ENCODE measurements around the gene RNF25. TPM values are rescaled to one million over a fixed set of nuclear protein-coding genes. Genes with fewer than 3 reads are reported as not detected.

RNF25 gene
- total and polyA plus RNA-seq, 2 of the 4 experiments (the other 2 are of a cell fraction) = 56.5 to 78.1 TPM

DNA sequence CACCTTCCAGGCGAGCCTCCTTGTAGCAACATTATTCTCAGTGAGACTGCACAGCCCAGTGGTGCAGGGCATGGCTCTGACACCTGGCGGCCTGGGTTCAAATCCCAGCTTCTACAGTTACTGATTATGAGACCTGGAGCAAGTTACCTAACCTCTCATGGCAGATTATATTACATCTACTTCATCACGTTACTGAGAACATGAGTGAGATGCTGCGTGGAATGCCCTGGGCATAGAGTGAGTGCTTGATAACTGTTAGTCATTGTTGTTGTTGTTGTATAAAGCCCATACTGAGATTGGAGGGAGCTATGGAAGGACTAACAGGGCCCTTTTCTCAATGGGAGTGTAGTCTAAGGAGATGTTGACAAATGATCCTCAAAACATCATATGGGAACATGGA is 45.4 kb downstream of the RNF25 start:
- H3K9me3 ChIP-seq (ENCODE audit: control insufficient read depth, insufficient read depth, low read length) = no peaks in the 10 kb centered on the region
- H2BK15ac ChIP-seq (ENCODE audit: low read depth, low read length) = no peak overlapping the region
- ChIA-PET POLR2A (ENCODE audit: unreplicated experiment) (no interaction called here), CTCF (no interaction called here)
- dilution Hi-C loops (cut with HindIII; ENCODE audit: low sequenced_read_pairs, unreplicated experiment) = no loop called here
- intact Hi-C loops (cut with micrococcal nuclease) = no loop called here
- H4K20me1 ChIP-seq (ENCODE audit: insufficient read depth, low read length) = no peaks in the 10 kb centered on the region
- no peak overlapping the region for H4K8ac ChIP-seq (ENCODE audit: low read depth in 2 of 2, low read length in 2 of 2)
- H3K56ac ChIP-seq (ENCODE audit: extremely low read depth, insufficient read depth, low read length) = no peak overlapping the region
- peaks cover 3% of the 10 kb centered on the region for H3K4me1 ChIP-seq (ENCODE audit: control insufficient read depth, insufficient read depth, low read length)
- TF ChIP-seq, protein P1, sequence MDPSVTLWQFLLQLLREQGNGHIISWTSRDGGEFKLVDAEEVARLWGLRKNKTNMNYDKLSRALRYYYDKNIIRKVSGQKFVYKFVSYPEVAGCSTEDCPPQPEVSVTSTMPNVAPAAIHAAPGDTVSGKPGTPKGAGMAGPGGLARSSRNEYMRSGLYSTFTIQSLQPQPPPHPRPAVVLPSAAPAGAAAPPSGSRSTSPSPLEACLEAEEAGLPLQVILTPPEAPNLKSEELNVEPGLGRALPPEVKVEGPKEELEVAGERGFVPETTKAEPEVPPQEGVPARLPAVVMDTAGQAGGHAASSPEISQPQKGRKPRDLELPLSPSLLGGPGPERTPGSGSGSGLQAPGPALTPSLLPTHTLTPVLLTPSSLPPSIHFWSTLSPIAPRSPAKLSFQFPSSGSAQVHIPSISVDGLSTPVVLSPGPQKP (IDR thresholded peaks at IDR 0.05; ENCODE audit: borderline replicate concordance, low read depth, low read length) = no peak
- no peak for TF ChIP-seq RCOR1 (IDR thresholded peaks at IDR 0.05; ENCODE audit: insufficient replicate concordance, low read length)
- TF ChIP-seq BHLHE40 (IDR thresholded peaks at IDR 0.05; ENCODE audit: low read depth, low read length) = no peak
- no peak for TF ChIP-seq POLR2A (IDR thresholded peaks at IDR 0.05; ENCODE audit: low read depth, low read length)
- no peak for TF ChIP-seq FOS (IDR thresholded peaks at IDR 0.05; ENCODE audit: low read depth, low read length)
- TF ChIP-seq, protein P2, sequence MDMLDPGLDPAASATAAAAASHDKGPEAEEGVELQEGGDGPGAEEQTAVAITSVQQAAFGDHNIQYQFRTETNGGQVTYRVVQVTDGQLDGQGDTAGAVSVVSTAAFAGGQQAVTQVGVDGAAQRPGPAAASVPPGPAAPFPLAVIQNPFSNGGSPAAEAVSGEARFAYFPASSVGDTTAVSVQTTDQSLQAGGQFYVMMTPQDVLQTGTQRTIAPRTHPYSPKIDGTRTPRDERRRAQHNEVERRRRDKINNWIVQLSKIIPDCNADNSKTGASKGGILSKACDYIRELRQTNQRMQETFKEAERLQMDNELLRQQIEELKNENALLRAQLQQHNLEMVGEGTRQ (IDR thresholded peaks at IDR 0.05; ENCODE audit: low read depth, low read length) = no peak
- no peak for TF ChIP-seq MAZ (IDR thresholded peaks at IDR 0.05; ENCODE audit: borderline replicate concordance, low read depth, low read length)
- no peak for TF ChIP-seq CEBPB (IDR thresholded peaks at IDR 0.05; ENCODE audit: low read depth, low read length)
- TF ChIP-seq CHD1 (IDR thresholded peaks at IDR 0.05; ENCODE audit: low read depth, low read length) = no peak
- TF ChIP-seq RAD21 (IDR thresholded peaks at IDR 0.05; ENCODE audit: low read length) = no peak
- no peak for TF ChIP-seq NFE2L2 (IDR thresholded peaks at IDR 0.05; ENCODE audit: low read depth, low read length)
- H3K23ac ChIP-seq (ENCODE audit: low read depth, low read length) = no peak overlapping the region
- H2BK5ac ChIP-seq (ENCODE audit: low read depth, low read length, poor library complexity, severe bottlenecking) = no peak overlapping the region
- in situ Hi-C loops (cut with MboI; ENCODE audit: low sequenced_read_pairs) = no loop called here
- no peaks in the 10 kb centered on the region for H3K79me1 ChIP-seq (ENCODE audit: low read depth in 1 of 2, low read length in 2 of 2)
- no peak overlapping the region for H3K4me3 ChIP-seq (ENCODE audit: insufficient read depth, low read depth, low read length)
- peak overlapping the region; percentile 50 for H2AK9ac ChIP-seq (replicated peaks; ENCODE audit: low read depth, low read length, poor library complexity)
- H4K91ac ChIP-seq (ENCODE audit: insufficient read depth, low read depth, low read length) = no peak overlapping the region
- H2AFZ ChIP-seq (replicated peaks; ENCODE audit: low read length, poor library complexity) = no peak overlapping the region
- H2AK5ac ChIP-seq (ENCODE audit: low read depth, low read length) = no peak overlapping the region
- WGBS, 2 experiments (ENCODE audit: extremely low coverage in 2 of 2, insufficient read length in 1 of 2) = 90% methylated on average over 2 of the region's 4 CpGs; no CpG with 5 or more reads in 1 of the 2 experiments
- H3K27me3 ChIP-seq (ENCODE audit: control insufficient read depth, insufficient read depth, low read length) = no peaks in the 10 kb centered on the region
- H4K5ac ChIP-seq (ENCODE audit: low read depth, low read length) = no peak overlapping the region
- no peak overlapping the region for H3K4me2 ChIP-seq (ENCODE audit: low read depth, low read length)
- no TSS peak for BruUV-seq (replicated peaks)
- H2BK20ac ChIP-seq (ENCODE audit: low read depth, low read length) = no peak overlapping the region
- H3K14ac ChIP-seq (replicated peaks; ENCODE audit: low read depth, low read length) = no peak overlapping the region
- H3K9ac ChIP-seq (ENCODE audit: low read depth, low read length) = no peak overlapping the region
- H3K9me1 ChIP-seq (ENCODE audit: insufficient read depth, low read length) = peaks cover 3% of the 10 kb centered on the region; the same call in 1 of the 2 replicates
- H3K4ac ChIP-seq (ENCODE audit: low read depth, low read length) = no peak overlapping the region
- no peak overlapping the region for H2BK120ac ChIP-seq (ENCODE audit: low read depth, low read length)
- ATAC-seq (ENCODE audit: low read depth) (no peak), DNase-seq (no peak)
- no peak overlapping the region for H3K27ac ChIP-seq (ENCODE audit: insufficient read depth, low read length)
- no peak overlapping the region for H3K18ac ChIP-seq (ENCODE audit: low read depth, low read length)
- no peaks in the 10 kb centered on the region for H3K36me3 ChIP-seq (ENCODE audit: control insufficient read depth, insufficient read depth, low read length)
